ENCODE results near the gene TRAF3.

- TF ChIP-seq POLR2AphosphoS5 (IDR thresholded peaks at IDR 0.05; ENCODE audit: low read depth, low read length) (no peak), TCF7L2 (IDR thresholded peaks at IDR 0.05; ENCODE audit: low read depth, low read length) (no peak), REST (IDR thresholded peaks at IDR 0.05; ENCODE audit: insufficient read depth in 1 of 2, low read depth in 2 of 2, low read length in 1 of 2) (no peak), SIN3A (IDR thresholded peaks at IDR 0.05; ENCODE audit: borderline replicate concordance, insufficient read depth, low read depth, low read length) (no peak)
- TF ChIP-seq, protein P1, sequence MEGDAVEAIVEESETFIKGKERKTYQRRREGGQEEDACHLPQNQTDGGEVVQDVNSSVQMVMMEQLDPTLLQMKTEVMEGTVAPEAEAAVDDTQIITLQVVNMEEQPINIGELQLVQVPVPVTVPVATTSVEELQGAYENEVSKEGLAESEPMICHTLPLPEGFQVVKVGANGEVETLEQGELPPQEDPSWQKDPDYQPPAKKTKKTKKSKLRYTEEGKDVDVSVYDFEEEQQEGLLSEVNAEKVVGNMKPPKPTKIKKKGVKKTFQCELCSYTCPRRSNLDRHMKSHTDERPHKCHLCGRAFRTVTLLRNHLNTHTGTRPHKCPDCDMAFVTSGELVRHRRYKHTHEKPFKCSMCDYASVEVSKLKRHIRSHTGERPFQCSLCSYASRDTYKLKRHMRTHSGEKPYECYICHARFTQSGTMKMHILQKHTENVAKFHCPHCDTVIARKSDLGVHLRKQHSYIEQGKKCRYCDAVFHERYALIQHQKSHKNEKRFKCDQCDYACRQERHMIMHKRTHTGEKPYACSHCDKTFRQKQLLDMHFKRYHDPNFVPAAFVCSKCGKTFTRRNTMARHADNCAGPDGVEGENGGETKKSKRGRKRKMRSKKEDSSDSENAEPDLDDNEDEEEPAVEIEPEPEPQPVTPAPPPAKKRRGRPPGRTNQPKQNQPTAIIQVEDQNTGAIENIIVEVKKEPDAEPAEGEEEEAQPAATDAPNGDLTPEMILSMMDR (IDR thresholded peaks at IDR 0.05), result no peak
These were observed 163.6 kb downstream of the TRAF3 start for GRCh38 chr14:102940729-102941362.

All from Panc1 (cell line).